Measurements from ENCODE around the gene SKIL.
"Not testable (repeated sequence)": the region's sequence is repeated elsewhere in the genome, so short reads cannot be mapped to it uniquely, and the experiment has no call there.

- TF ChIP-seq, protein P1, sequence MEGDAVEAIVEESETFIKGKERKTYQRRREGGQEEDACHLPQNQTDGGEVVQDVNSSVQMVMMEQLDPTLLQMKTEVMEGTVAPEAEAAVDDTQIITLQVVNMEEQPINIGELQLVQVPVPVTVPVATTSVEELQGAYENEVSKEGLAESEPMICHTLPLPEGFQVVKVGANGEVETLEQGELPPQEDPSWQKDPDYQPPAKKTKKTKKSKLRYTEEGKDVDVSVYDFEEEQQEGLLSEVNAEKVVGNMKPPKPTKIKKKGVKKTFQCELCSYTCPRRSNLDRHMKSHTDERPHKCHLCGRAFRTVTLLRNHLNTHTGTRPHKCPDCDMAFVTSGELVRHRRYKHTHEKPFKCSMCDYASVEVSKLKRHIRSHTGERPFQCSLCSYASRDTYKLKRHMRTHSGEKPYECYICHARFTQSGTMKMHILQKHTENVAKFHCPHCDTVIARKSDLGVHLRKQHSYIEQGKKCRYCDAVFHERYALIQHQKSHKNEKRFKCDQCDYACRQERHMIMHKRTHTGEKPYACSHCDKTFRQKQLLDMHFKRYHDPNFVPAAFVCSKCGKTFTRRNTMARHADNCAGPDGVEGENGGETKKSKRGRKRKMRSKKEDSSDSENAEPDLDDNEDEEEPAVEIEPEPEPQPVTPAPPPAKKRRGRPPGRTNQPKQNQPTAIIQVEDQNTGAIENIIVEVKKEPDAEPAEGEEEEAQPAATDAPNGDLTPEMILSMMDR (conservative IDR thresholded peaks at IDR 0.05) = not testable (repeated sequence)
- not testable (repeated sequence) for TF ChIP-seq ZFX (IDR thresholded peaks at IDR 0.05)
Measured at GRCh38 chr3:170343859-170344258, 13.7 kb upstream of the SKIL start.

Data from C4-2B (cell line).